GM21515 (cell line): ENCODE data around the gene SMPD4.
"Not testable (repeated sequence)": the region's sequence is repeated elsewhere in the genome, so short reads cannot be mapped to it uniquely, and the experiment has no call there.

Source experiments
- ATAC-seq: cut with Tn5 transposase; IDR thresholded peaks from one replicate; pipeline ENCODE4 v1.9.1; 2021; ENCODE audit not compliant: unreplicated experiment

Gene SMPD4

GRCh38 chr2:130187859-130188792 is 6.7 kb upstream of the SMPD4 start:
- not testable (repeated sequence) for ATAC-seq

- no peak for ATAC-seq
Measured at GRCh38 chr2:130187268-130187667, 5.9 kb upstream of the SMPD4 start.

- no peak for ATAC-seq
Measured at GRCh38 chr2:130186391-130186790, 5.0 kb upstream of the SMPD4 start.

- no peak for ATAC-seq
Measured at GRCh38 chr2:130185896-130186295, 4.5 kb upstream of the SMPD4 start.

GRCh38 chr2:130185436-130185835 is 4.0 kb upstream of the SMPD4 start:
- ATAC-seq = no peak

GRCh38 chr2:130183512-130184373 is 2.3 kb upstream of the SMPD4 start:
- no peak for ATAC-seq

- ATAC-seq = not testable (repeated sequence)
Measured at GRCh38 chr2:130182826-130183511, 1.6 kb upstream of the SMPD4 start.

GRCh38 chr2:130181880-130182682 is 679 bp upstream of the SMPD4 start, which contains the start of gene MZT2B:
MZT2B (plus strand) TSS chr2:130182262; CDS start chr2:130182283, 21 bp downstream.
- peak; percentile 82 for ATAC-seq

GRCh38 chr2:130180404-130181324 is 738 bp downstream of the SMPD4 start:
- ATAC-seq = not testable (repeated sequence)

- peak; percentile 59 for ATAC-seq
Measured at GRCh38 chr2:130174866-130175265, 6.5 kb downstream of the SMPD4 start.

GRCh38 chr2:130169896-130170295 is 11.5 kb downstream of the SMPD4 start:
- ATAC-seq = no peak

- ATAC-seq = not testable (repeated sequence)
Measured at GRCh38 chr2:130169163-130169562, 12.2 kb downstream of the SMPD4 start.

- not testable (repeated sequence) for ATAC-seq
Measured at GRCh38 chr2:130166611-130167010, 14.8 kb downstream of the SMPD4 start.

GRCh38 chr2:130165293-130166016 is 15.9 kb downstream of the SMPD4 start:
- no peak for ATAC-seq

- no peak for ATAC-seq
Measured at GRCh38 chr2:130162968-130163367, 18.4 kb downstream of the SMPD4 start.

GRCh38 chr2:130162486-130162885 is 18.9 kb downstream of the SMPD4 start:
- not testable (repeated sequence) for ATAC-seq

- ATAC-seq = not testable (repeated sequence)
Measured at GRCh38 chr2:130160838-130161705, 20.3 kb downstream of the SMPD4 start.
